ENCODE data around the gene ARHGAP26. TPM values are rescaled to one million over a fixed set of nuclear protein-coding genes. Genes with fewer than 3 reads are reported as not detected.

Gene ARHGAP26
- total RNA-seq, 1 donor from 2014 or later: 25.2 TPM

DNA sequence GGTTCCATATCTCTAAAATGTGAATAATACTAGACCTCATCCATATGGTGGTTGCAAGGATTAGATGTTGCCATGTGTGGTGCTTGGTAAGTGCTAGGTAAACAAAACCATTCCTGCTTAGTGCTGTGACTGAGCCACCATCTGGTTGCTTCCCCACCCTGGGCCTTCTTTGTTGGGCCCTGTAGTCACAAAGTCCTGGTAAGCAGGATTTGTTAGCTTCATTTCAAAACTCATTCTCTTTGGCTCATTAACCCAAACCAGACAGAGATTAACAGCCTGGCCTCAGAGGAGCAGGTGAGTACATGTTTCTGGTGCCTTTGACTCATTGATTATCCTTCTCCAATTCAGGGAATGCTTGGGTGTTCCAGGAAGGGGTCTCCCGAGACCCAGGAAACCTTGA lies 240.2 kb downstream of the ARHGAP26 start:
- no peak for DNase-seq (ENCODE audit: low read depth in 2 of 2)

- DNase-seq (ENCODE audit: low read depth in 2 of 2): peak in 1 of 2 donors; percentile 20
Observed at GRCh38 chr5:143011585-143011984, 241.4 kb downstream of the ARHGAP26 start.

- DNase-seq (ENCODE audit: low read depth in 2 of 2): no peak
Observed at GRCh38 chr5:143013176-143013891, 243.2 kb downstream of the ARHGAP26 start.

DNA sequence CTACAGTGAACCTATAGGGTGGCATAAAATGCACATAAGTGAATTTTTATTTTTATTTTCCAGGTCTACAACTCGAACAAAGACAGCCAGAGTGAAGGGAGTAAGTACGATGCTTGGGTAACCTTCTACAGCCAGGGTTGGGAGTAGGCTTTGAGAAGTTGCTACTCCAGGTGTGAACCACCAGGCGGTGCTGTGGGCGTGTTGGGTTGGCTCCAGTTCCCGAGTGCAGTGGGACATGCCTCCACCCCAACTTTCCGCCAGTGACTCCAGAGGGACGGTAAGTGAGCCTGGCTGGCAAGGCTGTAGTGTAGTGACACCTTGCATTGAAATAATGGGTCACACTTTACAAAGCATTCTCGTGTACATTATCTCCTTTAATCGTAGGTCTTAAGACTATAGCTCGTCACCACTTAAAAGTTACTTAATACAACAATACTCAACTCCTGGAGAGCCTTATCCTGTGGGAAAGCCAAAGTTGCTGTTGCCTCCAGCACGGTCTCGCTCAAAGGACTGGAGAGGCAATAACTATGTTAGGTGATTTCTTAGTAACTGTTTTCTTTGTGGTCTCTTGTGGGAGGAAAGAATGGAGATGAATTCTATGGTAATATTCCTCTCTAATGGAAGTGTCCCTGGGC lies 244.0 kb downstream of the ARHGAP26 start:
- peak in 1 of 2 donors; percentile 42 for DNase-seq (ENCODE audit: low read depth in 2 of 2)

GRCh38 chr5:143016777-143017516 lies 246.8 kb downstream of the ARHGAP26 start:
- DNase-seq (ENCODE audit: low read depth in 2 of 2): peak; percentile 20 to 75

DNA sequence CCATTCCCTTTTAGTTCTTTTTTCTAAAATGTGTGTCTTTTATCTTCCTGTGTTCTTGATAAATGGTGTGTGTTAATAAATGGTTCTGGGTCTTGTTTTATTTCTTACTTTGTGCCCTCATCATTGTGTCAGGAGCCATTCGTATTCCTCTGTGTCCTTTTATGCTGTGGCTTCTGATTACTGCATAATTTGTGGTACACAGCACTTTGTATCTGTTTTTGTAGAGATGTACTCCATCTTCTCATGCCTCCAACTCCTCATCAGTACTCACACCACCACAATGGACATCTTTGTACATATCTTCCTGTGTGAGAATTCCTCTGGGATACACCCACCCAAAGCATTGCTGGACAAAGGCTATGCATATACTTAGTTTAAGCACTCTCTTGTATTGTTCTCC lies 247.4 kb downstream of the ARHGAP26 start:
- DNase-seq (ENCODE audit: low read depth in 2 of 2): no peak

DNA sequence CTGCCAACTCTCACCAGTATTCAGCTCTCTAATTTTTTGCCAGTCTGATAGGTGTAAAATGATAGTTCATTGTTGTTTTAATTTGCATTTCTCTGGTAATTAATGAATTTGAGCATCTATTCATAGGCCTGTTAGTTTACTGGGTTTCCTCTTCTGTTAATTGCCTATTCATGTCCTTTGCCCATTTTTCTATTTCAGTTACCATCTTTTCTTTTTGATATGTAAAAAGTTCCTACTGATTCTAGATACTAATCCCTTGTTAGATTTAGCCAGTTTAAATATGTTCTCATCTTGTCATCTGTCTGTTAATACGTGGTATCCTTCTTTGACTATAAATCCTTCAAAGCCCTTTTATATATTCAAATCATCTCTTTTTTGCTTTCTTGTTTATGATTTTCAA lies 247.8 kb downstream of the ARHGAP26 start:
- no peak for DNase-seq (ENCODE audit: low read depth in 2 of 2)

DNA sequence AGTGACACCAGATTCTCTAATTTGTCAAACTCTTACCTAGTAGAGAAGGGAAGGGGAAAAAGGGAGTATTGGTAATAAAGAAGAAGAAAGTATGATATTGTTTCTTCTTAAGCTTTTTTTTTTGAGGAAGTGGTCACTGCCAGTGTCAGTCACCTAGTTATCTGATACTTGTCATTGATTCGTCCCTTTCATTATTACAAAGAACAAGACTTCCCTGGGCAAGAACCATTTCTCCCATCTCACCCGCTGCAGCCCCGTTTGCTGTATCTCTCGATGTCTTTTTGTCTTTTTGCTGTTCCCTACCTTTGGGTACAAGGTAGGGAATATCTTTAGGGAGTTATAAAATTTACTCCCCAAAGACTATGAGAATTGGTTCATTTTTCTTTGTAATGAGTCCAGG lies 249.0 kb downstream of the ARHGAP26 start:
- DNase-seq (ENCODE audit: low read depth in 2 of 2): no peak

DNA sequence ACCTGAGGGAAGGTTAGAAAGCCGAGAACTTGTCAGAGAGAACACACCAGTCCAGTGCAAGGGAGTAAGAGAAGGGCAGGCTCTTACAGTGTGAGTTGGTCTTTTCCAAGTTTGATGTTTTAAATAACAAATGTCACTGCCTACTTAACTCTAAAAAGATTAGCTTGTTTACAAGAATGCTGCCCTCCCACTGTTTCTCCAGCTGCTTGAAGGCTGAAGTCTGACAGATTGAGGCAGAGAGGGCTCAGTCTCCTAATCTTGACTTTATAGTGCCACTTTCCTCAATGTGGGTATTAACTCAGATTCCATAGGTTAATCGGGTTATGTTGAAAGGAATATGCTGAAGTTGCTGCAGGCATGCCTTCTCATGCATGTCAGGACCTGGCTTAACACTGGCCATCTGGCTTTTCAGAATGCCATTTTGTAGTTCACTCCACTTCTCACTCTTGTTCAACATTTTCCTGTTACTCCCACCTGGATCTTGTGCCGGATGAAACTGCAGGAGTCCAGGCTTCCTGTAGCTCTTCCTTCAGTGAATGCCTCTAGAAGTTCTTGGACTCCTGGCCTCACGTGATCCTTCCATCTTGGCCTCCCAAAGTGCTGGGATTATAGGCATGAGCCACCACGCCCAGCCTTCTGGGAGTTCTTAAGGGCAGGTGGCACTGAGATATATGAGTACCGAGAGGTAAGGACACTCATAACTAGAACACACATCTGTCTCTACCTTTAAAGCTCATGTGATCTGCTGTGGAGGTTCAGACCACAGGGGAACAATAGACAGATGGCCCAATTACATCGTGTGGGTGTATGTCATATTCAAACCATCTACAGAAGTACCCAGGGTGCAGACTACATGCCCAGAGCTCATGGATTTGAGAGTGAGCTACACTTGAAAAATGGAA lies 249.7 kb downstream of the ARHGAP26 start:
- no peak for DNase-seq (ENCODE audit: low read depth in 2 of 2)

- no peak for DNase-seq (ENCODE audit: low read depth in 2 of 2)
Observed at GRCh38 chr5:143021595-143021994, 251.4 kb downstream of the ARHGAP26 start.

GRCh38 chr5:143023411-143024096 lies 253.4 kb downstream of the ARHGAP26 start:
- DNase-seq (ENCODE audit: low read depth in 2 of 2): peak in 1 of 2 donors; percentile 26

DNA sequence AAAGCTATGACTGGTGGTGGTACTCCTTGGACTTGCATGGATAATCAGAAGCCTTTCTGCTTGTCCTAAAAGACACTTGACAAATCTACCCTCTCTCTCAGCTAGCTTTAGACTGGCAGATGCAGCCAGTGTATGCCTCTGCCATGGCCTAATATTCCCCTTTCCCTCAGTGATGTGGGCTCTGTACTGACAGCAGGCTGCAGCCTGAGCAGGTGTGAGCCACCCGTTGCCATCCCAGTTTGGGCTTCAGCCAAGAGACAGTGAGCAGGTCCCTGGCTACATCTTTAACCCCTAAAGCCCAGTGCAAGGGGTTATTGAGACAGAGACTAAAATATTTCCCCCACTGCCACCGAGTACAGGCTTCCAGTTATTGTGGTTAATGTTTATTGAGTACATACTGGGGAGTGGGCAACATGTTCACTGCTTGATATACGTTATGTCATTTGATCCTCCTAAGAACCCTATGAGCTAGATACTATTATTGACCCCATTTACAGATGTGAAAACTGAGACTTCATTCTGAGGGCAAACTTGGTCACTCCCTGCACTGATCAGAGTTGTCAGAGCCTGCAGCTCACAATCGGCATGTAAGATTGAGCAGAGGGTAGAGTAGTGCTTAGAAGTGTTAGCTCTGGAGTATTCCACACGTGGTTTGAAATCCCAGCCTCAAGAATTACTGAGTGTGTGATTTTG lies 254.2 kb downstream of the ARHGAP26 start:
- no peak for DNase-seq (ENCODE audit: low read depth in 2 of 2)

GRCh38 chr5:143025376-143025775 lies 255.2 kb downstream of the ARHGAP26 start:
- no peak for DNase-seq (ENCODE audit: low read depth in 2 of 2)

GRCh38 chr5:143025971-143026370 lies 255.8 kb downstream of the ARHGAP26 start:
- peak in 1 of 2 donors; percentile 30 for DNase-seq (ENCODE audit: low read depth in 2 of 2)

DNA sequence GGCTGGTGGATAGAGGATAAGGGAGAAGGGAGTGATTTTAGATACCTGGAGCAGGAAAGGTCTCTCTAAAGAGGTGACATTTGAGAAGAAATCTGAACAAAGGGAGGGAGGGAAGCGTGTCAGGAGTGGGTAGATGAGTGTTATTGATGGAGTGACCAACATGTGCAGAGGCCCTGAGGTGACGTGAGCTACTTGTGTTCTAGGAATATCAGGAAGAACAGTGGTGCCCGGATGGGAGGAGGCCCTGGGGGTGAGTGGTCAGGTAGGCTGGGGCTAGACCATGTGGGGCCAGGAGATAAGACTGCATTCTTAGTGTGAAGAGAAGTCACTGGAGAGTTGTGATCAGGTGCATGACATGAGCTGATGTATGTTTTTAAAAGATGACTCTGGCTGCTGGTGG lies 256.2 kb downstream of the ARHGAP26 start:
- no peak for DNase-seq (ENCODE audit: low read depth in 2 of 2)

DNA sequence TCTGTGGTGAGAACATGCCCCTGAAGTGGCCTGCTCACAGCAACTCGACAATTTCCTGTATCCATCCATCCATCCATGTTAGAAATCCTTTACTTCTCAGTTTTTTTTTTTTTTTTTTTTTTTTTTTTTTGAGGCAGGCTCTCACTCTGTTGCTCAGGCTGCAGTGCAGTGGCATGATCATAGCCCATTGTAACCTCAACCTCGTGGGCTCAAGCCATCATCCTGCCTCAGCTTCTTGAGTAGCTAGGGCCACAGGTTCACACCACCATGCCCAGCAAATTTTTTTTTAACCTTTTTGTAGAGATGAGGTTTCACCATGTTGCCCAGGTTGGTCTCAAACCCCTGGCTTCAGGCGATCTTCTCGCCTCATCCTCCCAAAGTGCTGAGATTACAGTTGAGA lies 259.1 kb downstream of the ARHGAP26 start:
- DNase-seq (ENCODE audit: low read depth in 2 of 2): no peak

- DNase-seq (ENCODE audit: low read depth in 2 of 2): no peak
Observed at GRCh38 chr5:143030349-143030748, 260.2 kb downstream of the ARHGAP26 start.

DNA sequence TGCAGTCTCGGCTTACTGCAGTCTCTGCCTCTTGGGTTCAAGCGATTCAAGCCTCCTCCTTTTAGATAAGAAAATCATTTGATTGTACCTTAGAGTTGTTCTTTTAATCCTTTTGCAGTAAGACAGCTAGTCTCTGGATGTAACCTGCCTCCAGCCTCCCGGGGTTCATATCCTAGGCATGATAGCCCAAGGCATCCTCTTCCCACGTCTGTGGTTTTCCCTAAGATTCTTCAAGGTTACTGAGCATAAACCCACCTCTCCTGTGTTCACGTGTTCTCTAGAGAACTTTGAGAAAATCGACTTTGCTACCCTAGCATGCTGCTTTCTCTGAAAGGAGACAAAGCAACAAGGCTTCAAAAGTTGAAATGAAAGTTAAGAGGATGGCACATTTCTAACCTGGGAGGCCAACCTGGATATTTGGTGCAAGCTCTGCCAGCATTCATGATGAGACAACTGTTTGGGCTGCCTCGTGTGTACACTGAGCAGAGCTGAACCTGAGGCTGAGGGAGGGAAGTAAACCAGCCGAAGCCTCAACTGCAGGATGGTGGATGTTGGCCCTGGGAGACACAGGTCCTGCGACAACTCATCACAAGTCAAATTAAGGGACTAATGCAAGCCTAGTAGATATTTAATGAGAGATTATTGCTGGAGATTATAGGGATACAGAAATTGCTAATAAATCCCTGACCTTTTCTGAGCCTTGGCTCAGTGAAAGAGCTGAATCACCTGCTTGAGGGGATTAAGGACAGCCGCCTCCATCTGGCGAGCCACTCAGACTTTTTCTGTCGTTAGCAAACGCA lies 261.8 kb downstream of the ARHGAP26 start:
- no peak for DNase-seq (ENCODE audit: low read depth in 2 of 2)

GRCh38 chr5:143032581-143032836 lies 262.3 kb downstream of the ARHGAP26 start:
- DNase-seq (ENCODE audit: low read depth in 2 of 2): no peak

Data from dermis microvascular lymphatic vessel endothelial cell (primary cell).